DOHH2 (cell line): ENCODE data around the gene RXRA.

ENCODE experiments used
- CTCF ChIP-seq: fragments of 200-600 bp; sonication (generic); IDR thresholded peaks from one replicate; pipeline ENCODE4 v1.5.1; 2014; ENCODE audit warnings: antibody characterized with exemption, mild to moderate bottlenecking, low read depth, low read length; ENCODE audit not compliant: poor library complexity, severe bottlenecking
- EZH2phosphoT487 ChIP-seq: fragments of 200-600 bp; sonication (generic); IDR thresholded peaks from 2 replicates; pipeline ENCODE4 v1.6.1; 2017; ENCODE audit warnings: borderline replicate concordance, mild to moderate bottlenecking, antibody characterized with exemption, low read length, moderate library complexity, mixed read lengths

DNA sequence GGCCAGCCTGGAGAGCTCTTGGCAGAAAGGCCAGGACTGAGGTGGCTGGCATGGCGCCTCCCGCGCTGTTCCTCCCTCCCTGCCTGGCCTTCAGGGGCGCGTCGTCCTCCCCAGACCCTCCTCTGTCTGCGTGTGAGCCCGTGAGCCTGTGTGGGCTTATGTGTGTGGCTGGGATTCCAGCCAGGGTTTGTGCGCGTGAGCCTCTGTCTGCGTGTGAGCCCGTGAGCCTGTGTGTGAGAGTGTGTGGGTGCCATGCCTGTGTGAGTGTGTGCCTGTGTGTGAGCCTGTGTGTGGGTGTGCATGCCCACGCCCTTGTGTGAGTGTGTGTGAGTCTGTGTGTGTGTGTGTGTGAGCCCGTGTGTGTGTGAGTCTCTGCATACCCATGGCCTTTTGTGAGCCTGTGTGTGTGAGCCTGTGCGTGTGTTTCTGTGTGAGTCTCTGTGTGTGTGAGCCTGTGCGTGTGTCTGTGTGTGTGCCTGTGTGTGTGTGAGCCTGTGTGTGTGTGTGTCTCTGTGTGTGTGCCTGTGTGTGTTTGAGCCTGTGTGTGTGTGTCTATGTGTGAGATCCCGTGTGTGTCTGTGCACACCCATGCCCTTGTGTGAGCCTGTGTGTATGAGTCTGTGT, 13.0 kb downstream of the RXRA start:
- TF ChIP-seq CTCF (no peak), EZH2phosphoT487 (no peak)
